CD4-positive, alpha-beta memory T cell (primary cell): ENCODE data around the gene AIP. TPM values are rescaled to one million over a fixed set of nuclear protein-coding genes. Genes with fewer than 3 reads are reported as not detected.
A peak's percentile ranks its signal among the peaks of the same experiment; 100 is the strongest.

Experiments
- CTCF ChIA-PET: fragments of 350-600 bp; sonication (Branson Sonifier 250); formaldehyde crosslinking; loops from one replicate; lab custom pipeline; 2021; ENCODE audit warnings: inconsistent platforms; ENCODE audit not compliant: partially characterized antibody; lab: Charles Lee
- POLR2A ChIA-PET: fragments of 350-600 bp; sonication (Branson Sonifier 250); formaldehyde crosslinking; loops from one replicate; lab custom pipeline; 2021; ENCODE audit not compliant: partially characterized antibody; lab: Charles Lee
- DNase-seq, 5 donors: peaks; one replicate each; pipeline versions ENCODE4 v3.0.0 to v3.0.0-alpha.2; 2020 to 2022; ENCODE audit warnings: mixed read lengths in 1 of 5
- H3K27ac ChIP-seq: one replicate; pipeline ENCODE4 v1.7.0; 2013; ENCODE audit warnings: low read depth, low read length
- H3K27me3 ChIP-seq: 2 replicates; pipeline ENCODE4 v1.7.0; 2013; ENCODE audit warnings: mild to moderate bottlenecking, low read length, moderate library complexity; ENCODE audit not compliant: insufficient read depth
- H3K36me3 ChIP-seq: 2 replicates; pipeline ENCODE4 v1.7.0; 2013; ENCODE audit warnings: mild to moderate bottlenecking, low read length, moderate library complexity; ENCODE audit not compliant: insufficient read depth
- H3K4me1 ChIP-seq: 2 replicates; pipeline ENCODE4 v1.7.0; 2013; ENCODE audit warnings: mild to moderate bottlenecking, low read length, moderate library complexity; ENCODE audit not compliant: insufficient read depth
- H3K4me3 ChIP-seq, 2 donors: one replicate each; pipeline ENCODE4 v1.7.0; 2013; ENCODE audit warnings: low read length in 2 of 2, mild to moderate bottlenecking in 1 of 2
- H3K9me3 ChIP-seq, 2 donors: one replicate each; pipeline ENCODE4 v1.7.0; 2013; ENCODE audit warnings: low read length in 2 of 2, control low read depth in 1 of 2; ENCODE audit not compliant: control insufficient read depth in 1 of 2
- H3K27ac Mint-ChIP-seq, 7 donors: one replicate each; pipeline ENCODE4 v1.8.0; 2020 to 2021; ENCODE audit warnings: mixed read lengths in 7 of 7, mild to moderate bottlenecking in 6 of 7, inconsistent platforms in 3 of 7, moderate library complexity in 3 of 7
- H3K27me3 Mint-ChIP-seq, 2 donors: one replicate each; pipeline ENCODE4 v1.8.0; 2020 to 2021; ENCODE audit warnings: mixed read lengths in 2 of 2
- H3K36me3 Mint-ChIP-seq, 2 donors: one replicate each; pipeline ENCODE4 v1.8.0; 2020 to 2021; ENCODE audit warnings: mixed read lengths in 2 of 2, inconsistent platforms in 1 of 2, mild to moderate bottlenecking in 1 of 2
- H3K4me1 Mint-ChIP-seq, 4 donors: one replicate each; pipeline ENCODE4 v1.8.0; 2020 to 2021; ENCODE audit warnings: mixed read lengths in 4 of 4, mild to moderate bottlenecking in 1 of 4
- H3K4me3 Mint-ChIP-seq, 8 donors: one replicate each; pipeline ENCODE4 v1.8.0; 2020 to 2021; ENCODE audit warnings: mixed read lengths in 8 of 8, mild to moderate bottlenecking in 7 of 8, moderate library complexity in 6 of 8, inconsistent platforms in 3 of 8
- H3K9me3 Mint-ChIP-seq, 8 donors: one replicate each; pipeline ENCODE4 v1.8.0; 2020 to 2021; ENCODE audit warnings: mixed read lengths in 8 of 8, mild to moderate bottlenecking in 5 of 8, inconsistent platforms in 3 of 8, moderate library complexity in 1 of 8
- intact Hi-C: fragments of 100-400 bp; cut with micrococcal nuclease; formaldehyde crosslinking; loops from one replicate; pipeline ENCODE4 v1.15.1; 2023
- polyA plus RNA-seq, 2 donors: library from polyadenylated mRNA; unstranded; fragments of 300-500 nt; fragmentation: Illumina TruSeq; gene quantifications; one replicate each; pipeline ENCODE4 v1.2.3, GENCODE V29; 2021
- total RNA-seq, 2 experiments: library from RNA; stranded (reverse); gene quantifications; one replicate each; pipeline ENCODE4 v1.2.3, GENCODE V29; 2021

Gene AIP
- total and polyA plus RNA-seq, 4 experiments from 2014 or later: 131 to 185 (median 142) TPM

- Mint-ChIP-seq H3K9me3 (peaks cover 2 to 20% (median 11%) of the 10 kb centered on the region in 8 donors), H3K36me3 (peaks cover 0 to 4% of the 10 kb centered on the region in 2 donors), H3K4me1 (no peaks in the 10 kb centered on the region), H3K27ac (peak overlapping the region in 1 of 7 donors; percentile 19), H3K27me3 (peaks cover 8 to 17% of the 10 kb centered on the region in 2 donors), H3K4me3 (no peak overlapping the region)
- ChIA-PET POLR2A (no interaction called here), CTCF (no interaction called here)
- H3K27me3 ChIP-seq: no peaks in the 10 kb centered on the region
- H3K4me1 ChIP-seq: no peaks in the 10 kb centered on the region
- no peak overlapping the region for H3K4me3 ChIP-seq
- H3K9me3 ChIP-seq: no peaks in the 10 kb centered on the region
- intact Hi-C loops: no loop called here
- H3K36me3 ChIP-seq: no peaks in the 10 kb centered on the region
- no peak for DNase-seq
- no peak overlapping the region for H3K27ac ChIP-seq
These were observed 47.4 kb downstream of the AIP start for GRCh38 chr11:67530282-67530592.

DNA sequence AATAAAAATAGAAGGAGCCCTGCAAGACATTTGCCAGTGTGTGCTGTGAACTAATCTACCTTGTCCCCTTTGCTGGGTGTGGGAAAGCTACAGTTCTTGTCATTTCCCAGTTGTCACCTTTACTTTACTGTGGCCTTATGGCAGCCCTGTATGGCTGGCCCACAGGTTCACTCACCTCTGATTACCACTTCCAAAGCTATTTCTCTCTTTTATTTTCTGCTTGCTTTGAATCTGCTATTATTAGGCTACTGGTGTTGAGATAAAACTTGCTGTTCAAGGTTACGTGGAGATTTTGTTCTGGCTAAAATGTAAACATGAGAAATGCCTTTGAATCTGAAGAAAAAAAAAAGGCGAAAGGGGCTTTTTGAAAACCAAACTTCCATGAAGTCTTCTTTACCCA is 50.1 kb downstream of the AIP start:
- CTCF ChIA-PET: no interaction called here
- H3K27me3 Mint-ChIP-seq: peaks cover 6 to 10% of the 10 kb centered on the region in 2 donors
- Histone ChIP-seq H3K4me3 (no peak overlapping the region), H3K9me3 (no peaks in the 10 kb centered on the region), H3K36me3 (no peaks in the 10 kb centered on the region), H3K27me3 (no peaks in the 10 kb centered on the region), H3K4me1 (no peaks in the 10 kb centered on the region), H3K27ac (no peak overlapping the region)
- no peaks in the 10 kb centered on the region for H3K4me1 Mint-ChIP-seq
- no peak overlapping the region for H3K27ac Mint-ChIP-seq
- H3K36me3 Mint-ChIP-seq: peaks cover 0 to 4% of the 10 kb centered on the region in 2 donors
- POLR2A ChIA-PET: no interaction called here
- no peak overlapping the region for H3K4me3 Mint-ChIP-seq
- no peak for DNase-seq
- peaks cover 2 to 26% (median 11%) of the 10 kb centered on the region in 8 donors for H3K9me3 Mint-ChIP-seq
- intact Hi-C loops: no loop called here

DNA sequence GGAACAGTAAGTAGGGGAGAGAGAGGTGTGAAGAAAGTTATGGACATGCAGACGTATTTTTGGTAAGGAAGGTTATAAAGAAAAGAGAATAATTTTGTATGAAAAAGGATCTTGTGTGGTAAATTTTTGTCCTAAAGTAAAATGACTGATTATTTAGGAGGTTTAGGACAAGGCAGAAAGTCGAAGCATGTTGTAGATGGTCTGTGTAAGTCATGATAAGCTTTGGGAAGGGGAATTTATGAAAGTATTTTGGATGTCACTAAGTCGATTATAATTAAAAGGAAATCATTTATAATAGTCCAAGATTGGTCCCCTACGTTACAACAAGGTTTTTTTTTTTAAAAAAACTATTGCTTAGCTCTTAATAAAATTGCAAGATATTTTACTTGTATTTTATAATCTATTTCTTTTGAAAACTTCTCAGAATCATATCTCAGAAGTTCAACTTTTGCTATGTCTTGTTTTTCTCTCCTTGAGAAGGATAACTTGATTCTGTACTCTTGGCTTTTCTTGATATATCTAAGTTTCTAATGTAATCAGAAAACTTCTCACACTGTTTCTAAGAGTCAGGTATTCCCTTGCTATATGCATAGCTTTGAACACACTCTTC is 51.3 kb downstream of the AIP start:
- Histone ChIP-seq H3K27me3 (no peaks in the 10 kb centered on the region), H3K36me3 (no peaks in the 10 kb centered on the region), H3K9me3 (no peaks in the 10 kb centered on the region), H3K27ac (no peak overlapping the region), H3K4me3 (no peak overlapping the region), H3K4me1 (no peaks in the 10 kb centered on the region)
- DNase-seq: no peak
- Mint-ChIP-seq H3K4me1 (no peaks in the 10 kb centered on the region), H3K27me3 (peaks cover 6 to 10% of the 10 kb centered on the region in 2 donors), H3K4me3 (no peak overlapping the region), H3K9me3 (peaks cover 2 to 26% (median 11%) of the 10 kb centered on the region in 8 donors), H3K36me3 (peaks cover 0 to 4% of the 10 kb centered on the region in 2 donors), H3K27ac (no peak overlapping the region)
- intact Hi-C loops: no loop called here
- ChIA-PET CTCF (no interaction called here), POLR2A (no interaction called here)

GRCh38 chr11:67535561-67535960 is 52.7 kb downstream of the AIP start:
- H3K27ac ChIP-seq: no peak overlapping the region
- DNase-seq: no peak

DNA sequence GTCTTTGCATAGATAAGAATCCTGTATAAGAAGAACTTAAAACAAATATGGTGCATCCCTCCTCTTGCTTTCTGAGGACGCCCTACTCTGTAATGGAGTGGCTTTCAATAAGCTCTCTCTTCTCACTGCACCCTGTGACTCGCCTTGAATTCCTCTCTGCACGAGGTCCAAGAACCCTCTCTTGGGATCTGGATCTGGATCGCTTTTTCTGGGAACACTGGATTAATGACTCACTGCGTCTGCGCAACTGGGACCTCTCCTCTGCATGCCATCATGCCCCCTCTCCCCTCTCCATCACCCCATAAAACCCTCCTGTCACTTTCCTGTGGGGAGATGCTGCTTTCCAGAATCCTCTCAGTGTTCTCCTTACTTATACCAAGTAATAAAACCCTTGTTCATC is 55.5 kb downstream of the AIP start:
- DNase-seq: no peak
- Mint-ChIP-seq H3K27me3 (peaks cover 4 to 6% of the 10 kb centered on the region in 2 donors), H3K4me3 (no peak overlapping the region), H3K36me3 (peaks cover 0 to 4% of the 10 kb centered on the region in 2 donors), H3K4me1 (no peaks in the 10 kb centered on the region), H3K9me3 (peaks cover 2 to 20% (median 11%) of the 10 kb centered on the region in 8 donors), H3K27ac (no peak overlapping the region)
- POLR2A ChIA-PET: no interaction called here
- Histone ChIP-seq H3K4me3 (no peak overlapping the region), H3K27me3 (no peaks in the 10 kb centered on the region), H3K4me1 (no peaks in the 10 kb centered on the region), H3K36me3 (no peaks in the 10 kb centered on the region), H3K9me3 (no peaks in the 10 kb centered on the region), H3K27ac (no peak overlapping the region)
- CTCF ChIA-PET: no interaction called here
- intact Hi-C loops: no loop called here

More at GRCh38 chr11:67535561-67535960, 52.7 kb downstream of the AIP start:
- no peaks in the 10 kb centered on the region for H3K4me1 Mint-ChIP-seq
- intact Hi-C loops: no loop called here
- no peaks in the 10 kb centered on the region for H3K4me1 ChIP-seq
- no peak overlapping the region for H3K27ac Mint-ChIP-seq
- H3K27me3 ChIP-seq: no peaks in the 10 kb centered on the region
- peaks cover 6 to 7% of the 10 kb centered on the region in 2 donors for H3K27me3 Mint-ChIP-seq
- ChIA-PET POLR2A (no interaction called here), CTCF (no interaction called here)
- H3K4me3 ChIP-seq: no peak overlapping the region
- peaks cover 2 to 26% (median 11%) of the 10 kb centered on the region in 8 donors for H3K9me3 Mint-ChIP-seq
- peaks cover 0 to 4% of the 10 kb centered on the region in 2 donors for H3K36me3 Mint-ChIP-seq
- no peaks in the 10 kb centered on the region for H3K36me3 ChIP-seq
- no peak overlapping the region for H3K4me3 Mint-ChIP-seq
- H3K9me3 ChIP-seq: no peaks in the 10 kb centered on the region

DNA sequence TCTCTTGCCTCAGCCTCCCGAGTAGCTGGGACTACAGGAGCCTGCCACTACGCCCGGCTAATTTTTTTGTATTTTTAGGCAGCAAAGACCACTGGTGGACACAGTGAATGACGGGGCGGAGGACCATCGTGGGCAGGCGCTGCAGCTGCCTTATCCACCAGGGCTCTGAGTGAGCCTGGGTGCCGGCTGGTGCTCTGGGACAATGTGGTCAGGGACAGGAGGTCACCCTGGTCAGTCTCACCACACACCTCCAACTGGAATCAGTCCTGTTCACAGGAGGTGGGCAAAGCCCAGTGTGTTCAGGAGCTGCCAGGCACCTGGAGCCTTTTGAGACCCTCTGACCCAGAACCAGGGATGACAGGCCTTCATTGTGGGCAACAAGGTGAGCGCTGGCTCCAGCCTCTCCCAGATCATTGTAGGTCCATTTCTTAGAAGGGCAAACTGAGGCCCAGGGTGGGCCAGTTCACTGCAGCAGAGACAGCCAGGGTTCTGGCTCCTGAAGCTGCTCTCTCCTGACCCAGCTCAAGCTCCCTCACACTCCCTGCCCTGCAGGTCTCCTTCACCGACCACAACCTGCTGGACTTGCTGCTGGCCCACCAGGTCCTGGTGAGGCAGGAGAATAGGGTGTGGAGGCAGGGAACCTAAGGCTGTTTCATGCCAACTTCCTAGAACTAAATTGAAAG is 56.1 kb downstream of the AIP start:
- Histone ChIP-seq H3K9me3 (no peaks in the 10 kb centered on the region), H3K27ac (no peak overlapping the region), H3K4me1 (no peaks in the 10 kb centered on the region), H3K27me3 (no peaks in the 10 kb centered on the region), H3K4me3 (no peak overlapping the region), H3K36me3 (no peaks in the 10 kb centered on the region)
- Mint-ChIP-seq H3K9me3 (peaks cover 0 to 14% (median 7%) of the 10 kb centered on the region in 8 donors), H3K27ac (no peak overlapping the region), H3K4me3 (no peak overlapping the region), H3K27me3 (peaks cover 1 to 3% of the 10 kb centered on the region in 2 donors), H3K36me3 (peaks cover 0 to 1% of the 10 kb centered on the region in 2 donors), H3K4me1 (no peaks in the 10 kb centered on the region)
- POLR2A ChIA-PET: no interaction called here
- intact Hi-C loops: no loop called here
- CTCF ChIA-PET: no interaction called here
- DNase-seq: no peak

- ChIA-PET POLR2A (no interaction called here), CTCF (no interaction called here)
- H3K36me3 Mint-ChIP-seq: no peaks in the 10 kb centered on the region
- H3K27ac Mint-ChIP-seq: no peak overlapping the region
- Histone ChIP-seq H3K36me3 (no peaks in the 10 kb centered on the region), H3K27ac (no peak overlapping the region), H3K4me3 (no peak overlapping the region), H3K9me3 (no peaks in the 10 kb centered on the region), H3K27me3 (no peaks in the 10 kb centered on the region), H3K4me1 (no peaks in the 10 kb centered on the region)
- H3K4me1 Mint-ChIP-seq: no peaks in the 10 kb centered on the region
- intact Hi-C loops: no loop called here
- DNase-seq: no peak
- H3K27me3 Mint-ChIP-seq: peaks cover 0 to 1% of the 10 kb centered on the region in 2 donors
- H3K4me3 Mint-ChIP-seq: no peak overlapping the region
- peaks cover 0 to 9% (median 2%) of the 10 kb centered on the region in 8 donors for H3K9me3 Mint-ChIP-seq
These were observed 56.7 kb downstream of the AIP start for GRCh38 chr11:67539550-67539949.
